Uterus (tissue), 2 donors: ENCODE data around the gene KLHL17.

Source experiments
- CTCF ChIP-seq, 4 experiments: fragments of 200-600 bp in 2 of 4; fragments of 450-650 bp in 2 of 4; sonication (generic) in 2 of 4; IDR thresholded peaks; one replicate each; pipeline ENCODE4 v1.5.1; 2016 to 2019; ENCODE audit warnings: antibody characterized with exemption in 4 of 4, mild to moderate bottlenecking in 2 of 4, moderate library complexity in 1 of 4
- POLR2A ChIP-seq, 2 donors: fragments of 450-650 bp; IDR thresholded peaks; one replicate each; pipeline ENCODE4 v1.6.1; 2016; ENCODE audit warnings: antibody characterized with exemption in 2 of 2, mild to moderate bottlenecking in 1 of 2, moderate library complexity in 1 of 2

GRCh38 chr1:967466-968343 is 7.3 kb downstream of the KLHL17 start:
- TF ChIP-seq CTCF (IDR thresholded peaks at IDR 0.05) (no peak), POLR2A (IDR thresholded peaks at IDR 0.05) (no peak)
